CD4-positive, alpha-beta T cell treated with Interleukin-6 for 4 hours (primary cell): ENCODE results near the gene SSTR3.
"Not testable (repeated sequence)": the region's sequence is repeated elsewhere in the genome, so short reads cannot be mapped to it uniquely, and the experiment has no call there.

Experiments used
- DNase-seq: peaks from one replicate; pipeline ENCODE4 v3.0.0-alpha.2; 2020; ENCODE audit warnings: mixed read lengths

Gene SSTR3

GRCh38 chr22:37209140-37209845, 3.0 kb downstream of the SSTR3 start:
- no peak for DNase-seq

GRCh38 chr22:37208401-37209139, 3.7 kb downstream of the SSTR3 start:
- peak; percentile 14 for DNase-seq

- peak; percentile 70 for DNase-seq
Measured at GRCh38 chr22:37207981-37208380, 4.3 kb downstream of the SSTR3 start.

GRCh38 chr22:37206841-37207821, 5.1 kb downstream of the SSTR3 start:
- peak; percentile 0 for DNase-seq

- no peak for DNase-seq
Measured at GRCh38 chr22:37206118-37206840, 6.0 kb downstream of the SSTR3 start.

GRCh38 chr22:37205046-37205445, 7.2 kb downstream of the SSTR3 start:
- DNase-seq = no peak

- no peak for DNase-seq
Measured at GRCh38 chr22:37204045-37204655, 8.1 kb downstream of the SSTR3 start.

GRCh38 chr22:37203354-37204044, 8.8 kb downstream of the SSTR3 start:
- DNase-seq = no peak

- DNase-seq = no peak
Measured at GRCh38 chr22:37202716-37203115, 9.6 kb downstream of the SSTR3 start.

GRCh38 chr22:37202001-37202555, 10.2 kb downstream of the SSTR3 start:
- DNase-seq = no peak

GRCh38 chr22:37201443-37201820, 10.8 kb downstream of the SSTR3 start:
- DNase-seq = not testable (repeated sequence)

- DNase-seq = no peak
Measured at GRCh38 chr22:37199760-37200108, 12.5 kb downstream of the SSTR3 start.

GRCh38 chr22:37199103-37199759, 13.0 kb downstream of the SSTR3 start:
- DNase-seq = peak; percentile 99

GRCh38 chr22:37198258-37199102, 13.8 kb downstream of the SSTR3 start:
- DNase-seq = peak; percentile 94

GRCh38 chr22:37197451-37198257, 14.6 kb downstream of the SSTR3 start:
- DNase-seq = peak; percentile 36

GRCh38 chr22:37196539-37197450, 15.5 kb downstream of the SSTR3 start:
- no peak for DNase-seq

GRCh38 chr22:37195921-37196320, 16.4 kb downstream of the SSTR3 start:
- no peak for DNase-seq

GRCh38 chr22:37194750-37195149, 17.5 kb downstream of the SSTR3 start:
- DNase-seq = no peak
